Lower leg skin (tissue), 3 donors: Measurements from ENCODE around the gene RPTOR.

Experiments
- CTCF ChIP-seq, 3 donors: fragments of 450-650 bp; IDR thresholded peaks; one replicate each; pipeline ENCODE4 v1.5.1; 2016; ENCODE audit warnings: antibody characterized with exemption in 3 of 3, mild to moderate bottlenecking in 3 of 3, moderate library complexity in 2 of 3
- POLR2A ChIP-seq, 2 donors: fragments of 450-650 bp; IDR thresholded peaks; one replicate each; pipeline ENCODE4 v1.6.1; 2016 to 2017; ENCODE audit warnings: antibody characterized with exemption in 2 of 2, mild to moderate bottlenecking in 1 of 2, moderate library complexity in 1 of 2

- TF ChIP-seq CTCF (IDR thresholded peaks at IDR 0.05) (no peak), POLR2A (IDR thresholded peaks at IDR 0.05) (no peak)
Measured at GRCh38 chr17:80839970-80840369, 295.3 kb downstream of the RPTOR start.
